Right ventricle myocardium inferior (tissue), 1 donor: ENCODE results near the gene TXLNG. TPM values are rescaled to one million over a fixed set of nuclear protein-coding genes. Genes with fewer than 3 reads are reported as not detected.
"Not testable (repeated sequence)": the region's sequence is repeated elsewhere in the genome, so short reads cannot be mapped to it uniquely, and the experiment has no call there.

Experiments
- ATAC-seq: fragments of 200-7000 bp; cut with Tn5 transposase; one replicate; pipeline ENCODE4 v1.9.1; 2020; ENCODE audit warnings: mild to moderate bottlenecking, moderate library complexity
- DNase-seq: peaks from one replicate; pipeline ENCODE4 v3.0.0; 2021; ENCODE audit errors: missing footprints
- intact Hi-C: fragments of 100-400 bp; cut with DNase I; formaldehyde crosslinking; loops from one replicate; pipeline ENCODE4 v1.11.0; 2022
- total RNA-seq: library from RNA; stranded (reverse); fragmentation: NEBNext Ultra II Directional; extraction: Animal tissue kit (Norgen Biotek cat#: 25700); gene quantifications from one replicate; pipeline ENCODE4 v1.2.1, GENCODE V29; 2021
- donor health status: DM: no; HTN: yes; CAD: no; lungs with severe emphysema.

The TXLNG gene
- total RNA-seq, 1 donor from 2014 or later = 5.2 TPM

DNA sequence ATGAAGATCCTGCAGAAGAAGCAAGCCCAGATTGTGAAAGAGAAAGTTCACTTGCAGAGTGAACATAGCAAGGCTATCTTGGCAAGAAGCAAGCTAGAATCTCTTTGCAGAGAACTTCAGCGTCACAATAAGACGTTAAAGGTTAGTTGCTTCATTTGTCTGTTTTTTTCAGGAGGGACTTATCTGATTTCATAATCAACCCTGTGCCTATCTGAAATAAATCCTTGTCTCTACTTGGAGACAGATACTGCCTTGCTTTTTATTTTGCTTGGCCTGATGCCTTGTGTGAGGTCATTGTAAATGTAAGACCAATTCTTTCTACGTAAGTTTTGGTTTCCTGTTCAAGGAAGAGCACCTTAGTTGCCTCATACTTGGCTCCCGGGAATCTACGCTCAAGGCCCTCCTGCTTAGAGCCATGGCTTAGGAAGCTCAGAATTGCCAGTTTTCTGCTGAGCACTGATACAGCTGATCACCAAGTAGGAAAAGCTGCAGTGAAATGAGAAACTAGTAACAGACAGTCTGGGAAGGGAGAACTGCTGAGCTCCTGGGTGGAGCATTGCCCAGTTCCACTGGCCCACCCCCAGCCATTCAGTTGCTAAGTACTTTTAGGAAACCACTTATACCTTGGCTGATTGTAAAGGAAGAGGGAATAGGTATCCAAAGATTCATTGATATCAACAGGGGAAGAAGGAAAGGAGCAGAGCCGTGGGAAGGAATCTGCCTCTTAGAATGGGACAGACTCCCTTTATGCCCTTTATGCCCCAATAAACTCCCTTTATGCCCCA, 42.0 kb downstream of the TXLNG start:
- DNase-seq (no peak), ATAC-seq (peak; percentile 81)
- intact Hi-C loops = loop anchor here (5.0 kb wide), 1 partner anchor 219 kb away; no protein-coding TSS in a partner anchor

DNA sequence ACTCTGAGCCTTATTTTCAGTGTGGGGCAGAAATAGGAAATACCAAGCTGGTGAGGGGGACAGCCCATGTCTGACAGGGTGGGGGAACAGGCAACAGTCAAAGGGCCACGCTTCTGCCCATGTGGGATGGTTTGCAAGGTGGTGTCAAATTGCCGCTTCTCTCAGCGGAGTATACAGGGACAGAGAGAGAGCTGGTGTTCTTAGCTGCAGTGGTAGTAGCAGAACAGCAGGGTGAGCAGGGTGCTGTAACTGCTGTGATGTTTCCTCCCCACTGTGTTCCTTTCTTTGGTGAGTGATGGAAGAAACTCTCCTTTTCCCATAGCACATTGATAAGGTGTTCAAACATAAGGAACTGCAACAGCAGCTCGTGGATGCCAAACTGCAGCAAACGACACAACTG, 46.0 kb downstream of the TXLNG start:
- ATAC-seq (no peak), DNase-seq (no peak)
- intact Hi-C loops = no loop called here

DNA sequence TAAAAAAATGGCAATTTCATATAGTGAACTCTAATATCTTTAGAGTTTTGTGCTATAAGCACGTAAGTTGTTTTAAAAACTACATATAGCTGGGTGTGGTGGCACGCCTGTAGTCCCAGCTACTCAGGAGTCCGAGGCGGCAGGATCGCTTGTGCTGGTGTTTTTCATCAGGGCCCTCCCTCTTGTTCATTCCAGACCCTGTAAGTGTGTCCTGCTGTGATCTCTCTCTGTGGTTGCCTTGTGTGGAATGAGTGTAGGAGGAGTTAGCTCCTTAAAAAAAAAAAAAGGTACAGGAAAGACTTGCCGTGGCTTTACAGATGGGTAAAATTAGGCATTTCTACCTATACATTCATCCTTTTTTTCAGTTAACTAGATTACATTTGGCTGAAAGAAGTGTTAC, 48.5 kb downstream of the TXLNG start:
- no peak for ATAC-seq
- no peak for DNase-seq
- intact Hi-C loops = loop anchor here (5.0 kb wide), 1 partner anchor 37 kb away; the partner anchor contains the start of gene RBBP7

- ATAC-seq (no peak), DNase-seq (no peak)
- intact Hi-C loops = loop anchor here (5.0 kb wide), 1 partner anchor 36 kb away; the partner anchor contains the start of gene RBBP7
These were observed 50.1 kb downstream of the TXLNG start for GRCh38 chrX:16836371-16836770.

DNA sequence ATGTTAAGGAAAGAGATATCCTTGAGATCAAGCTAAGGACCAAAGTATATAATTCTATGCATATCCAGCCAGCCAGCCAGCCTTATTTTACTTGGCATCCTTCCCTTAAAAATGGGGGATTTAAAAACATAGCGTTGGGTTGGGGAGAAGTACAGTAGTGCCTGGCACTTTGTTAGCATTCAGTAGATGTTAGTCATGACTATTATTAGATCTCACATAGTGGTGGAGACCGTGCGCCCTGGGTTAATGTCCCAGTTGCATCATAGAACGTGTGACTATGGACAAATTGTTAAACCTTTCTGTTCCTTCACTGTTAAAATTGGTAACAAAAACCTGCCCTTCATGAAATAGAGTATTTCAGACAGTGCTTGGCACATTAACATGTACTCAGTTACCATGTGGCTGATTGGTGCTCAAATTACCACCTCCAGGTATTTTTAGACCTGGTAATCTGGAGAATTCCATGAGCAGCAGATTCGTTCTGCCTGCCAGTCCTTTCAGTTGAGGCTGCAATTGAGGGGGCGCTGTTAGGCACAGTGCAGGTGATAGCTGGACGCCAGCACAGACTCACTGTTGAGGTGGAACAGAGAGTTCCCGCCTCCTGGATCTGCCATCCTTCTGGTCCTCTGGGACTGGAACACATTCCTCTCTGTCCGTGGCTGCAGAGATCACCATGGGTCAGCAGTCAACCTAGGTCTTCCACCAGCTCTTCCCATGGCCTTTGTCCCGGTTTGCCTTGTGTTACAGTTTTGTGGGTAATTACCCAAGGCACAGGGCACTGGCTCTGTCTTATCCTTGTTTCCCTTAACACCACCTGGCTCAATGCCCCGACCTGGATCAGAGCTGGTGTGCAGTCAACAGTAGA, 52.2 kb downstream of the TXLNG start:
- peak; percentile 70 for ATAC-seq
- intact Hi-C loops = loop anchor here (5.0 kb wide), 1 partner anchor 34 kb away; the partner anchor contains the start of gene RBBP7
- DNase-seq = no peak

GRCh38 chrX:16839219-16839851, 53.1 kb downstream of the TXLNG start:
- DNase-seq = no peak
- intact Hi-C loops = loop anchor here (5.0 kb wide), 1 partner anchor 33 kb away; the partner anchor contains the start of gene RBBP7
- no peak for ATAC-seq

- no peak for ATAC-seq
- DNase-seq = no peak
- intact Hi-C loops = loop anchor here (5.0 kb wide), 1 partner anchor 32 kb away; the partner anchor contains the start of gene RBBP7
These were observed 53.7 kb downstream of the TXLNG start for GRCh38 chrX:16839852-16840460.

GRCh38 chrX:16842684-16843083, 56.4 kb downstream of the TXLNG start:
- DNase-seq (no peak), ATAC-seq (no peak)
- intact Hi-C loops = no loop called here

DNA sequence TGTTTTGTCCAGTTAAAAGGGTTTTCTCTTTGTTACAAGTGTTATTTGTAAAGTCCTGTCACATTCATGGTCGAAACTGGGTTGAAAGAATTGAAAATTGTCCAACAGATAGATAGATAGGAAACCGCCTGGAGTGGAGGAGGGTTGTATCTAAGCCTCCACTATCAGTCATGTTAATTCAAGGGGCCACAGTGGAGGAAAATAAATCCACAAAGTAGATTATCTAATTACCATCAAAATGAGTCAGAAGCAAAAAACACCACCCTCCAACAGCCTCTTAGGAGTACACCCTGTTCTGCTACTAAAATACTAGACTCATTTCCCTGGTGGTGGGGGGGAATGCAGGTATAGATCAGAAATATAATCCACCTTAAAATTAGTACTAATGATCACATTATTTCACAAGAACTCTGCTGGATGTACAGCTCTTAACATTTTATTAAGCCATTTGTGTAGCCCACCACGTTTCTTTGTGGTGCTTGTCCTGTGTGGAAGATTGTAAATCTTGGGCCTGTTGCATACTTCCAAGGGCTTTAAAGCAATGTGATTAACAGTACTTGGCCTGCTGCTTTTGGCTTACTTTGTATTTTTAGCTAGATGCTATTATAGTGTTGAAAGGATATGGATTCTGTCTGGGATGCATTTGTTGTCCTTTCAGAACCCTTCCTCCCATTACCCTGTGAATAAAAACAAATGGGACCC, 57.1 kb downstream of the TXLNG start:
- ATAC-seq (no peak), DNase-seq (no peak)
- intact Hi-C loops = no loop called here

GRCh38 chrX:16845686-16846085, 59.4 kb downstream of the TXLNG start:
- DNase-seq = no peak
- intact Hi-C loops = no loop called here
- no peak for ATAC-seq

DNA sequence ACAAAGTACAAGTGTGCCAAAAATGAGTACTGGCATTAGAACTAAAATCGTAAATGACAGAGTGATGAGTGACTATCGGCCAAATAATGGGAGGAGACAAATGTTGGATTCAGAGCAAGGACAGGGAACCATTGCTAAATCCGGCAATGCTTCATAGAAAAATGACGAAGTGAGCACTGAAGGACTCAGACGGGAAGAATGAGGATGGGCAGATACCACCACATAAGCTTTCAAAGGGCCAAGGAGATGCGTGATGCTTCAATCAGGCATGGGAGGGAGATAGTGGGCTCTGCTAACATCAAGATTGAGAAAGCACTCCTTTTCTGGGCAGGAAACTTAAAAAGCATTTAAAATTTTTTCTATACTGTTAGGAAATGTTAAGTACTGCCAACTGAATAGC, 62.3 kb downstream of the TXLNG start:
- ATAC-seq (no peak), DNase-seq (no peak)

GRCh38 chrX:16851421-16851820, 65.2 kb downstream of the TXLNG start:
- intact Hi-C loops = no loop called here
- no peak for DNase-seq
- no peak for ATAC-seq

More for the DNA sequence above, 62.3 kb downstream of the TXLNG start:
- intact Hi-C loops = no loop called here

- intact Hi-C loops = no loop called here
- no peak for ATAC-seq
- no peak for DNase-seq
These were observed 65.6 kb downstream of the TXLNG start for GRCh38 chrX:16851827-16852226.

DNA sequence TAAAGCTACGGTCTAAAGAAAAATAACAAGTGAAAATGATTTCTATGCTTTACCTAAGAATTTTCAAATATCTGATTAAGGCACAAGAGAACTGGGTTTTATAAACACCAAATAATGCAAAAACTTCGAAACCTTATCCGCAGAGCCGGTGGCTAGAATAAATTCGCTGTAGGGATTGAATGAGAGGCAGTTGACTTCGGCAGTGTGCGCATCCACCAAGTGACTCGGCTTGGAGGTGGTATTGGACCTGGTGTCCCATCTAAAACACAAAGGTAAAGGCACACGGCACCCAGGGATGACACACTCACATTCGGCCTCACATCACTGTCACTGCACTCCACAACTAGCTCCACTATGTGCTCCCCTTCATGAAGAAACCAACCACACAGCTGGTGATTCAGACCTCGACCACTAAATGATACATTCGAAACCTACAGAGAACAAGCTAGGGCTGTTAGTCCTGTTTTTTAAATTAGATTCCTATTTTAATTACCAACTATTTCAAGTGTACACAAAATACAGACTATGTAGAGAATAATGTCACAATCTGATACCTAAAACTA, 66.4 kb downstream of the TXLNG start:
- intact Hi-C loops = no loop called here
- no peak for DNase-seq
- no peak for ATAC-seq

GRCh38 chrX:16853537-16853936, 67.3 kb downstream of the TXLNG start:
- ATAC-seq = no peak
- DNase-seq = no peak
- intact Hi-C loops = no loop called here

- intact Hi-C loops = no loop called here
- DNase-seq = no peak
- ATAC-seq = no peak
These were observed 69.3 kb downstream of the TXLNG start for GRCh38 chrX:16855363-16856075.

DNA sequence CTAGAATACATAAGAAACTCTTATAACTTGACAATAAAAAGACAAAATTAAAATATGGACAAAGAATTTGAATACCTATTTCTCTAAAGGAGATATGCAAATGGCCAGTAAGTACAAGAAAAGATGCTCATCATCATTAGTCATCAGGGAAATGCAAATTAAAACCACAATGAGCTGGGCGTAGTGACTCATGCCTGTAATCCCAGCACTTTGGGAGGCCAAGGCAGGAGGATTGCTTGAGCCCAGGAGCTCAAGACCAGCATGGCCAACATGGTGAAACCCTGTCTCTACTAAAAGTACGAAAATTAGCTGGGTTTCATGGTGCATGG, 69.8 kb downstream of the TXLNG start:
- intact Hi-C loops, ATAC-seq, DNase-seq: not testable (repeated sequence)
